OCI-LY7 (cell line): ENCODE data around the gene CFB.
"Not testable (repeated sequence)": the region's sequence is repeated elsewhere in the genome, so short reads cannot be mapped to it uniquely, and the experiment has no call there.

ENCODE experiments used
- EZH2phosphoT487 ChIP-seq: fragments of 200-600 bp; sonication (generic); IDR thresholded peaks from 2 replicates; pipeline ENCODE4 v1.6.1; 2018; ENCODE audit warnings: low read depth, borderline replicate concordance, mild to moderate bottlenecking, mixed run types, antibody characterized with exemption, low read length, moderate library complexity, mixed read lengths
- TF ChIP-seq, protein P1 (sequence below): fragments of 200-600 bp; sonication (generic); conservative IDR thresholded peaks from 2 replicates; pipeline ENCODE4 v1.5.1; 2014; ENCODE audit warnings: mild to moderate bottlenecking, antibody characterized with exemption, low read length, moderate library complexity, mixed read lengths

DNA sequence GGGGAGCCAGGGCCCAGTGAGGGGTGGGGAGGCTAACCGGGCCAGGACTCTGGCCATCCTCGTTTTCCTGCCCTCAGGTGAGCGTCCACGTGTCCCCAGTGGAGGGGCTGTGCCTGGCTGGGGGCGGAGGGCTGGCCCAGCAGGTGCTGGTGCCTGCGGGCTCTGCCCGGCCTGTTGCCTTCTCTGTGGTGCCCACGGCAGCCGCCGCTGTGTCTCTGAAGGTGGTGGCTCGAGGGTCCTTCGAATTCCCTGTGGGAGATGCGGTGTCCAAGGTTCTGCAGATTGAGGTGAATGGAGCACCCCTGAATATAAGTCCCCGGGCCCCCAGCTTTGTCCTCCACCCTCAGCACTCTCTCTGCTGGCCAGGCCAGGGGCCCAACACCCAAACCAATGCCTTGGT is 48.5 kb downstream of the CFB start:
- TF ChIP-seq, protein P1, sequence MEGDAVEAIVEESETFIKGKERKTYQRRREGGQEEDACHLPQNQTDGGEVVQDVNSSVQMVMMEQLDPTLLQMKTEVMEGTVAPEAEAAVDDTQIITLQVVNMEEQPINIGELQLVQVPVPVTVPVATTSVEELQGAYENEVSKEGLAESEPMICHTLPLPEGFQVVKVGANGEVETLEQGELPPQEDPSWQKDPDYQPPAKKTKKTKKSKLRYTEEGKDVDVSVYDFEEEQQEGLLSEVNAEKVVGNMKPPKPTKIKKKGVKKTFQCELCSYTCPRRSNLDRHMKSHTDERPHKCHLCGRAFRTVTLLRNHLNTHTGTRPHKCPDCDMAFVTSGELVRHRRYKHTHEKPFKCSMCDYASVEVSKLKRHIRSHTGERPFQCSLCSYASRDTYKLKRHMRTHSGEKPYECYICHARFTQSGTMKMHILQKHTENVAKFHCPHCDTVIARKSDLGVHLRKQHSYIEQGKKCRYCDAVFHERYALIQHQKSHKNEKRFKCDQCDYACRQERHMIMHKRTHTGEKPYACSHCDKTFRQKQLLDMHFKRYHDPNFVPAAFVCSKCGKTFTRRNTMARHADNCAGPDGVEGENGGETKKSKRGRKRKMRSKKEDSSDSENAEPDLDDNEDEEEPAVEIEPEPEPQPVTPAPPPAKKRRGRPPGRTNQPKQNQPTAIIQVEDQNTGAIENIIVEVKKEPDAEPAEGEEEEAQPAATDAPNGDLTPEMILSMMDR = not testable (repeated sequence)
- TF ChIP-seq EZH2phosphoT487 = not testable (repeated sequence)
